Liver (tissue), 9 donors: ENCODE data around the gene PAK4. TPM values are rescaled to one million over a fixed set of nuclear protein-coding genes. Genes with fewer than 3 reads are reported as not detected.

Experiments
- DNase-seq: peaks from one replicate; pipeline ENCODE4 v3.0.0-alpha.2; 2017; ENCODE audit warnings: low spot score
- H3K27ac ChIP-seq, 2 donors: one replicate each; pipeline ENCODE4 v1.7.0; 2013; ENCODE audit warnings: inconsistent platforms in 2 of 2, low read length in 2 of 2, control low read depth in 1 of 2, low read depth in 1 of 2, mild to moderate bottlenecking in 1 of 2
- H3K27me3 ChIP-seq, 4 donors: one replicate each; pipeline versions ENCODE4 v1.6.1 to v1.7.0; 2013; ENCODE audit warnings: low read length in 3 of 4, inconsistent platforms in 1 of 4, mild to moderate bottlenecking in 1 of 4, moderate library complexity in 1 of 4; ENCODE audit not compliant: control insufficient read depth in 4 of 4, insufficient read depth in 4 of 4
- H3K36me3 ChIP-seq, 4 donors: one replicate each; pipeline versions ENCODE4 v1.6.1 to v1.7.0; 2013; ENCODE audit warnings: low read length in 3 of 4, mild to moderate bottlenecking in 3 of 4, low read depth in 1 of 4, moderate library complexity in 1 of 4; ENCODE audit not compliant: control insufficient read depth in 4 of 4, insufficient read depth in 3 of 4
- H3K4me1 ChIP-seq, 4 donors: one replicate each; pipeline versions ENCODE4 v1.6.1 to v1.7.0; 2013; ENCODE audit warnings: low read length in 3 of 4, mild to moderate bottlenecking in 3 of 4, moderate library complexity in 1 of 4; ENCODE audit not compliant: control insufficient read depth in 4 of 4, insufficient read depth in 4 of 4
- H3K4me3 ChIP-seq, 3 donors: one replicate each; pipeline versions ENCODE4 v1.6.1 to v1.7.0; 2013; ENCODE audit warnings: low read length in 3 of 3, control low read depth in 1 of 3, low read depth in 1 of 3, mild to moderate bottlenecking in 1 of 3
- H3K9ac ChIP-seq, 2 donors: one replicate each; pipeline ENCODE4 v1.7.0; 2013; ENCODE audit warnings: low read length in 2 of 2, mild to moderate bottlenecking in 2 of 2, moderate library complexity in 2 of 2, control low read depth in 1 of 2, low read depth in 1 of 2
- H3K9me3 ChIP-seq, 4 donors: one replicate each; pipeline versions ENCODE4 v1.6.1 to v1.7.0; 2013; ENCODE audit warnings: low read length in 3 of 4; ENCODE audit not compliant: control insufficient read depth in 4 of 4
- ATF3 ChIP-seq: IDR thresholded peaks from 2 replicates; pipeline ENCODE4 v1.6.1; 2016; ENCODE audit warnings: antibody characterized with exemption
- CTCF ChIP-seq: fragments of 150-350 bp; IDR thresholded peaks from 2 replicates; pipeline ENCODE4 v1.5.1; 2017; ENCODE audit warnings: improper control_type of control experiment, low read depth, low read length; ENCODE audit not compliant: missing input control
- EGR1 ChIP-seq, 2 donors: IDR thresholded peaks; 2 replicates each; pipeline ENCODE4 v1.6.1; 2016 to 2018; ENCODE audit warnings: antibody characterized with exemption in 2 of 2, low read depth in 2 of 2
- FOXA1 ChIP-seq: IDR thresholded peaks from 2 replicates; pipeline ENCODE4 v1.6.1; 2016; ENCODE audit warnings: antibody characterized with exemption
- FOXA2 ChIP-seq: IDR thresholded peaks from 2 replicates; pipeline ENCODE4 v1.6.1; 2016; ENCODE audit warnings: antibody characterized with exemption
- GABPA ChIP-seq, 2 donors: IDR thresholded peaks in 1 of 2; conservative IDR thresholded peaks in 1 of 2; 2 replicates each; pipeline ENCODE4 v1.6.1; 2016; ENCODE audit warnings: antibody characterized with exemption in 2 of 2, mild to moderate bottlenecking in 1 of 2, moderate library complexity in 1 of 2
- HNF4A ChIP-seq, 2 donors: conservative IDR thresholded peaks; 2 replicates each; pipeline ENCODE4 v1.6.1; 2016; ENCODE audit warnings: antibody characterized with exemption in 2 of 2, mild to moderate bottlenecking in 2 of 2
- HNF4G ChIP-seq: IDR thresholded peaks from 2 replicates; pipeline ENCODE4 v1.6.1; 2016; ENCODE audit warnings: antibody characterized with exemption
- JUND ChIP-seq, 2 donors: IDR thresholded peaks; 2 replicates each; pipeline ENCODE4 v1.6.1; 2016; ENCODE audit warnings: antibody characterized with exemption in 2 of 2
- RAD21 ChIP-seq, 2 donors: IDR thresholded peaks; 2 replicates each; pipeline ENCODE4 v1.6.1; 2016; ENCODE audit warnings: antibody characterized with exemption in 2 of 2, mild to moderate bottlenecking in 2 of 2
- REST ChIP-seq: IDR thresholded peaks from 2 replicates; pipeline ENCODE4 v1.6.1; 2016; ENCODE audit warnings: antibody characterized with exemption, mild to moderate bottlenecking
- RXRA ChIP-seq, 2 donors: IDR thresholded peaks; 2 replicates each; pipeline ENCODE4 v1.6.1; 2017 to 2018; ENCODE audit warnings: antibody characterized with exemption in 2 of 2, mild to moderate bottlenecking in 1 of 2
- SP1 ChIP-seq: IDR thresholded peaks from 2 replicates; pipeline ENCODE4 v1.6.1; 2018; ENCODE audit warnings: antibody characterized with exemption, mild to moderate bottlenecking
- TAF1 ChIP-seq: conservative IDR thresholded peaks from 2 replicates; pipeline ENCODE4 v1.6.1; 2016; ENCODE audit warnings: antibody characterized with exemption, mild to moderate bottlenecking
- YY1 ChIP-seq: IDR thresholded peaks from 2 replicates; pipeline ENCODE4 v1.6.1; 2016; ENCODE audit warnings: antibody characterized with exemption, mild to moderate bottlenecking
- ZBTB33 ChIP-seq: IDR thresholded peaks from 2 replicates; pipeline ENCODE4 v1.6.1; 2016; ENCODE audit warnings: antibody characterized with exemption
- WGBS: extraction: QIAGEN DNeasy Blood & Tissue Kit; methylation state at CpG from one replicate; pipeline ENCODE4 v1.1.7; 2013; 5-methylcytosine and 5-hydroxymethylcytosine counted together
- polyA plus RNA-seq, 2 donors: library from polyadenylated mRNA; stranded (reverse) in 1 of 2; unstranded in 1 of 2; fragments of 200-250 nt in 1 of 2; fragments of >200 nt in 1 of 2; fragmentation: Nextera tagmentation in 1 of 2; extraction: Ambion mirVana in 1 of 2; gene quantifications; one replicate each; pipeline versions ENCODE4 v1.2.1 to v1.2.3, GENCODE V29; 2013 to 2015
- total RNA-seq, 2 donors: library from RNA; depleted of rRNA; stranded (reverse); fragments of >200 nt; gene quantifications; one replicate each; pipeline ENCODE4 v1.2.3, GENCODE V29; 2014
- donor health status: healthy.
- donor health status: healthy.
- donor health status: healthy.
- donor health status: healthy.
- donor health status: healthy.

Gene PAK4
- total and polyA plus RNA-seq, 4 donors = 5.4 to 16.6 (median 7.7) TPM

- TF ChIP-seq RXRA (IDR thresholded peaks at IDR 0.05) (no peak), HNF4A (conservative IDR thresholded peaks at IDR 0.05) (no peak), EGR1 (IDR thresholded peaks at IDR 0.05; ENCODE audit: low read depth in 2 of 2) (no peak)
These were observed 56.1 kb downstream of the PAK4 start (continued) for GRCh38 chr19:39181500-39182173.

DNA sequence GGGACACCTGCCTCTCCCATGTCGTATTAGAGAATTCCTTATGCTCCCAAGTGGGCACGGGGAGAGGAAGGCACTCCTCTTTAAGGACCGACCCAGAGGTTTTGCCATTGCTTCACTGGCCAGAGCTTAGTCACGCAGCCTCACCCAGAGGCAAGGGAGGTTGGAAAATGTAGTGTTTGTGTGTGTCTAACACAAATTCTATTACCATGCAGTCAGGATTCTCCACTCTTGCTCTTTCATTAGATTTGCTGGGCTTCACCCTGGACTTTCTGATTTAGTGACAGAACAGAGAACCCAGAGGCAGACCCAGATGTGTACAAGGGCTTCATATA, 56.6 kb downstream of the PAK4 start:
- H3K9me3 ChIP-seq = no peaks in the 10 kb centered on the region
- H3K27ac ChIP-seq = no peak overlapping the region
- H3K9ac ChIP-seq = no peak overlapping the region
- TF ChIP-seq ATF3 (no peak), HNF4G (no peak), ZBTB33 (no peak), CTCF (no peak), REST (no peak), RAD21 (IDR thresholded peaks at IDR 0.05) (no peak), YY1 (no peak), FOXA2 (no peak), FOXA1 (no peak), GABPA (IDR thresholded peaks at IDR 0.05 in 1 of 2, conservative IDR thresholded peaks at IDR 0.05 in 1 of 2) (no peak), SP1 (no peak), TAF1 (no peak), HNF4A (conservative IDR thresholded peaks at IDR 0.05) (no peak), JUND (IDR thresholded peaks at IDR 0.05) (no peak)
- DNase-seq = no peak
- WGBS = 83% methylated on average over 4 of the region's 4 CpGs
- H3K4me3 ChIP-seq = no peak overlapping the region
- no peaks in the 10 kb centered on the region for H3K4me1 ChIP-seq
- H3K27me3 ChIP-seq = no peaks in the 10 kb centered on the region
- H3K36me3 ChIP-seq = peaks cover 0 to 18% (median 7%) of the 10 kb centered on the region in 4 donors
